ENCODE data around the gene PTGFRN.

PTGFRN gene

DNA sequence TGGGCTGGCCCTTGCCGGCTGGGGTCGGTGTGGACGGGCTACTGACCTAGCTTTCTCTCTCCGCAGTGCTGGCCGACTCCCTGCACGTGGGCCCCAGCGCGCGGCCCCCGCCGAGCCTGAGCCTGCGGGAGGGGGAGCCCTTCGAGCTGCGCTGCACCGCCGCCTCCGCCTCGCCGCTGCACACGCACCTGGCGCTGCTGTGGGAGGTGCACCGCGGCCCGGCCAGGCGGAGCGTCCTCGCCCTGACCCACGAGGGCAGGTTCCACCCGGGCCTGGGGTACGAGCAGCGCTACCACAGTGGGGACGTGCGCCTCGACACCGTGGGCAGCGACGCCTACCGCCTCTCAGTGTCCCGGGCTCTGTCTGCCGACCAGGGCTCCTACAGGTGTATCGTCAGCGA, 34.9 kb downstream of the PTGFRN start:
- DNase-seq (ENCODE audit: low read depth) = no peak

DNA sequence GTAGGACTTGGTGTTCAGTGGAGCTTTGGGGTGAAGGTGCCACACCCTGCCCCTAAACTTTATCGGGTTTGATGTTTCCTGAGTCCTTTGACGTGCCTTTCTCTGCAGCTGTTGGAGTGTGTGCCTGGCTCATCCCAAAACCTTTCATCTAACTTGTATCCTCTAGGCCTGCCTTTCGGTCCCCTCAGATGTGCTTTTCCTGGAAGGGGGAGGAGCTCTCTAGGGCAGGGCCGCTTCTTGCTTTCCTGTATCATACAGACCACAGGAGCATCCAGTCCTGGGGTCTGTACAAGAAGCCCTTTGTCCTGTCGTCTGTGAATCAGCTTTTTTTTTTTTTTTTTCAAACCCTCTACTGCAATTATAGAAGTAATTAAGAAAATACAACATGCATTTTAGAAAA, 35.7 kb downstream of the PTGFRN start:
- no peak for DNase-seq (ENCODE audit: low read depth)

DNA sequence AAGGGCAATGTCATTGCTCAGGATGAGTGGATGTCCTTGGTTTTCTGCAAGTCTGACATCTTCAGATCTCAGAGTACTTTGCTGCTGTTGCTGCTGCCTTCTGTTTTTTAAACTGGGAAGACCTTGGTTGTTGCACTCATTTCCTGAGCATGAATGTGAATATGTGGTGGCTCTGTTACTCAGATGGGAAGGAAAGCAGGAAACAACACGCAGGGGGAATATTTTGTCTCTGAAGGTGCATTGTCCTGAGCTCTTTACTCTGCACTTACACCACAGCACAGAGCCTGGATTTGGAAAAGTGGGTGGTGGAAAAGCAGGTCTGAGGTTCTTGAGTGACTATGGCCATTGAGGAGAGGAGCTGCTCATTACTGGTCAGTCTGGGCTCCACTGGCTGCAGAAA, 36.3 kb downstream of the PTGFRN start:
- no peak for DNase-seq (ENCODE audit: low read depth)

DNA sequence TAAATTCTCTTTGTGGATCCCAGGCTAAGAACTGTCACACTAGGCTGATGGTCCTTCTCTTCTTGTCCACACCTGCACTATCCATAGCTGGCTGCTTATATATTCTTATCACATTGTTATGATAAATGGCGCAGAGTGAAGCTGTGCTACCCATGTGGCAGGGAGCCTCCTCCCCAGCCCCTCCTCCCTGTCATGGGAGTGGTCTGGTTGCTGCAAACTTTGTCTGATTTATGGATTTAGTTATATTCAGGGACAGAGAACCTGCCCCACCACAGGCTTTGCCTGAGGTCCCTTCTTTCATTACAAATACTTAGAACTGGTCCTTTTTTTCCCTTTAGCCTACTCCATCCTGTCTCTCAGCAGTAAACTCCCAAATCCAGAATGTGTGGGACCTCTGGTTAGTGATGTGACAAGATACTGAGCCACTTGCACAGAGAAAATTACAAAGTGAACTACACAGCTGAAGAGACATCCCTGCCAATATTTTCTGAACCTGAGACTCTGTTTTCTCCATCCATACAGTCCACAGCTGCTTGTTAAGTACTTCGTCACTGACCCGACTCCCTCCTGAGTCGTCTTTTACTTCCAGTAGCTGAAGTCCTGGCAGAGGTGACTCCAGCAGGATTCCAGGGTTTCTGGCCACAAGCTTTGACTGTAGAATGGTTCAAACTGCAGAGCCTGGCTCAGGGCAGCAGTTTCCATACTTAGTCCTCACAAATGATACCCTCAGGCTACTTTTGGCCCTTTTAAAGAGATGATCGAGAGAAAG, 37.6 kb downstream of the PTGFRN start:
- no peak for DNase-seq (ENCODE audit: low read depth)

DNA sequence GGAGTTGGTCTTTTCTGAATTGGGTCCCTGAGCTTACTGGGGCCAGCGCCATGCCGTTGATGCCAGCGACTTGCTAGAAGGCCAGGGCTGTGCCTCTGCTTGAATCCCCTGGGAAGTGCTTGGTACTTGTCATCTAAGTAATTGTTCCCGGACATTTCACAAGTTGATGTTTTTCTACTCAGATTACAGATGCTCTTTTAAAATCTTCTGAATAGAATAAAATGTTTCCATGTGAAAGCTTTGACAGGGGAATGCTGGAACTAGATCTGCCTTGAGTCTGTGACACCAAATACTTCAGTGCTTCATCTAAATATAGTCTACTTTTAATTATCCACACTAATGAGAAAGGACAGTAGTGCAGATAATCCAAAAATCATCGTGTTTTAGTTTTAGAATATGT, 38.3 kb downstream of the PTGFRN start:
- DNase-seq (ENCODE audit: low read depth) = no peak

DNA sequence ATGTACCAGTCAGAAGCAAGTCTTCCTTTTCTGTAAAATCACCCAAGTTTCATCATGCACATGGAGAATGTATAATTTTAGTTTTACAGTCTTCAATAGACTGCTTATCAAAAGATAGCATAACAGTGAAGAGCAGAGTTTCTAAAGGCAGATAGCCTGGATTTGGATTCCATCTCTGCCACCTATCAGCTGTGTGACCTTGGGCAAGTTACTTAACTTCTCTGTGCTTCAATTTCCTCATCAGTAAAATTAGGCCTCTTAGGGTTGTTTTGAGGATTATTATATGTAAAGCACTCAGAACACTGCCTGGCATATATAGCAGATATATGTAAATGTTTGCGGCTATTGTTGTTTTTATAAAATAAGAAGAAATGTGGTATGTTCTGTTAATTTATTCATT, 38.9 kb downstream of the PTGFRN start:
- DNase-seq (ENCODE audit: low read depth) = no peak

DNA sequence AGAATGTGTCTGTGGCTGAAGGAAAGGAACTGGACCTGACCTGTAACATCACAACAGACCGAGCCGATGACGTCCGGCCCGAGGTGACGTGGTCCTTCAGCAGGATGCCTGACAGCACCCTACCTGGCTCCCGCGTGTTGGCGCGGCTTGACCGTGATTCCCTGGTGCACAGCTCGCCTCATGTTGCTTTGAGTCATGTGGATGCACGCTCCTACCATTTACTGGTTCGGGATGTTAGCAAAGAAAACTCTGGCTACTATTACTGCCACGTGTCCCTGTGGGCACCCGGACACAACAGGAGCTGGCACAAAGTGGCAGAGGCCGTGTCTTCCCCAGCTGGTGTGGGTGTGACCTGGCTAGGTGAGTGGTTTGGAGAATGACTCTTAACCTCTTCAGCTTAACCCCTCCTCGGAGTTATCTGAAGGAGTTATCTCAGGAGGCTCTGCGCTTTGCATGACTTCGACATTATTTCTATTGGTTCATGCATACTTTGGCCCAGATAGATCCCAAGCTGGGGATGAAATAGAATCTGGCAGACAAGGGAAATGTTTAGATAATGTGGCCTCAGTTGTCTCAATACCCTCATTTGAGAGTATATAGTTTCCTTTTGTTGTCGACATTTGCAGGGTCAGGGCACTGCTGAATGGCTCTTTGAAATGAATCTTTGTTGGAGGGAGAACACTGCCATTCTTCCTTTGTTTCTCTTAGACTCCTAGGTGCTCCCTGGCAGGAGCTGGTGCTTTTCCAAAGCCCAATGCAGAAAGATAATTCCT, 39.7 kb downstream of the PTGFRN start:
- no peak for DNase-seq (ENCODE audit: low read depth)

DNA sequence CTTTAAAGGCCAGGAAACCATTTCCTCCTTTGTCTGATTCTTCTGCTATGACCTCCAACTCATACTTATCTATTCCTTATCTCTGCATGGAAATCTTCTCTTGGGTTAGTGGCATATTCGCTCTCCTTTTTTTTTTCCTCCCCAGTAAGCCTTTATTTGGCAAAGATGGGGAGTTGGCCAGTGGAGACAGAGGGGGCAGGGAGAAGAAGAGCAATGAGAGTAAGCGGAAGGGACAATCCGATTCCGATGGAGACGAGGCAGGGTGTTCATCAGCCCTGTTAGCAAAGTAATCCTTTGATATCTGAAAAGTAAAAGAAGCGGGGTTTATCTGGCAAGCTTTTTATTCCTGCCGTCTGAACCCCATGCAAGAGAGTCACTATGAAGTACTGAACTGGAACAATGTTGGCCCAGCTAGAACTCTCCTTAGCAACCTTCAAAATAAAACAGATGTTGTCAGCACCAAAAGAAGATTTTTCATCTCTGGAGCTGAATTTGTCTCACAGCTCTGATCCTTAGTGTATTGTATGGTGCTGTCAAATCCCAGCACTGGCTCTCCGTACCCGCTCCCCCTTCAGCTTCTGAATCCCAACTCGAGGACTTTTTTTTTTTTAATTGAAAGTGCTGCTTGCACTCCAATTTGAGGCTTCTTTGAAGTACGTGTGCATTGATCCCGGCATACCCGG, 40.9 kb downstream of the PTGFRN start:
- DNase-seq (ENCODE audit: low read depth) = no peak

DNA sequence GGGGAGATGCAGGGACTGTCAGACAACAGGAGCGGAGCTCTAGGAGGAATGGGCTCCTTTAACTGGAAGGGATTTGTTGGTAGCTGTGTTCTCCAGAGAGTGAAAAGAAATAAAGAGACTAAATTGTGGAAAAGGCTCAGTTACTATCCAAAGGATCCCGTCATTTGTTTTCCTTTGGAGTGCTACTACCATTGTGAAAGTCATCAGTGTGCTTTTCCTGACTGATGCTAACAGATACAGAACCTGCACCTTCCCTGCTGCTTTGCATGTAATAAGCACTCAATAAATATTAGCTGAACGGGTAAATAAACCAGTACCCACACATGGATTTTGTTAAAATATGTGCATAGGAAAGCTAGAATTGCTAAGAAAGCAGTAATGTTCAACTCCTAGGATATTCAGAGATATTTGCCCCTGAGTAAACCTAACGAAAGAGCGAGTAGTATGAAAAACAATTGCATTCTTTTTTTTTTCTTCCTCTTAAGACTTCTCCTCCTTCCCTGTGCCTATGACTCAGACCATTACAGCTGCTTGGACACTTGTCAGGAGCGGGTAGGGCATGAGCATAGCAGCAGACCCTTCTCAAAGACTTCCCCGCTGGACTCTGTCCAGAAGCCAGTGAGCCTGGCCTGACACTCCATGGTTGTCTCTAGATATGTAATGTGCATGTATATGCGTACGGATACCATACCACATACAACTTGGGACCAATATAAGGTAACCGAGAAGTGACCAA, 41.7 kb downstream of the PTGFRN start:
- DNase-seq (ENCODE audit: low read depth) = no peak

DNA sequence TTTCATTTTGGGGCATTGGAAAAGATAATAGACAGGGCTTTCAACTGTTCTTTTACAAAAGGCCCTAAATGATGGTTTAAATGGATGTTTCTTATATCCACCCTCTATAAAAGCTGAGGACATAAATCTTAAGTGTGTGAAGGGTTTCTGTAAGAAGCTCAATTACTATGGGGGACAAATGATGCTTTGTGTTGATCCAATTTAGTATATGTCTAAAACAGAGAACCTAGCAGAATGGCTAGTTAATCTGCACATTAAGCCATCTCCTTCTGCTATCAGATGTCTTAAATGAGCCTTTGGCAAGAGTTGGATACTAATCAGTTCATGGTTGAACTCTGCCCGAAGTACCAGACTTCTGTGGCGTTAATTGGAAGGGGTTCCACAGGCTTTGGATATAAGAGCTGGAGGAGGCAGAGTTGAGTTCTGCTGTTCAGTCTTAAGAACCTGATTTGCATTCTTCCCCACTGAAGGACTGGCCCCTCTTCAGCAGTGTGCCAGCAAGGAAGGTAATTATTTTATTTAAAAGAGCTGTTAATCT, 43.1 kb downstream of the PTGFRN start:
- no peak for DNase-seq (ENCODE audit: low read depth)

DNA sequence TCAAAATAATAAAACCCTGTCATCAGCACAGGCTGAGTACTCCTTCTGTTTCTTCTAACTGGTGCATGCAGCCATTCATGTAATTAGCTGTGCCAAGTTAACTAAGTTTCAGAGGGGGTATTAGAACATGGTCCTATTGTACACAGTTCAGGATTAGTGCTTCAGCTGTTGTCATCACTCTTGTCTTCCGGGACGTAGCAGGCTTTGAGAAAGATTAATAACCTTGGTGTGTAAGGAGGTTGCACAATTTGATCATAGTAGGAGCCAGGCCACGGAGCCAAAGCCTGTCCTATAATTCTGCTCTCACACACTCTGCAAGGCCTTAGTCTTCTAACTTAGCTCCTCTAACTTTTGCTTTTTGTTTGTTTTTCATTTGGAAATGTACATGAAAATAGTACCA, 44.7 kb downstream of the PTGFRN start:
- no peak for DNase-seq (ENCODE audit: low read depth)

DNA sequence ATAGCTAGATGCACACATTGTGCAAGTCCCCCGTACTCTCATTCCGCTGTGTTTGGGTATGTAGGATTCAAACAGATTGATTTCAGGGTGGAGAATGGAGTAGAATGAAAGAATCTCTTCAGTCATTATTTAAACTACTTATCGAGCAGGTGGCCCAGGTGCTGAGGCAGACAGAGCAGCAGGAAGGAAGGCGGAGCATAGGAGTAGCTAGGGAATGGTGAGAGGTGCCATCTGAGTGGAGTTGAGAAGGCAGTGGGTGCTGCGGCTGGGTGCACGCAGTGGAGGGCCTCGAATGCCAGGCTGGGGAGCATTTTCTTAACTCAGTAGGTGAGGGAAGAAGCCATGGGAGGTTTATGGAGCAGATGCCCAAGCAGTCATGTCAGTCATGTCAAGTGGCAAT, 46.7 kb downstream of the PTGFRN start:
- no peak for DNase-seq (ENCODE audit: low read depth)

DNA sequence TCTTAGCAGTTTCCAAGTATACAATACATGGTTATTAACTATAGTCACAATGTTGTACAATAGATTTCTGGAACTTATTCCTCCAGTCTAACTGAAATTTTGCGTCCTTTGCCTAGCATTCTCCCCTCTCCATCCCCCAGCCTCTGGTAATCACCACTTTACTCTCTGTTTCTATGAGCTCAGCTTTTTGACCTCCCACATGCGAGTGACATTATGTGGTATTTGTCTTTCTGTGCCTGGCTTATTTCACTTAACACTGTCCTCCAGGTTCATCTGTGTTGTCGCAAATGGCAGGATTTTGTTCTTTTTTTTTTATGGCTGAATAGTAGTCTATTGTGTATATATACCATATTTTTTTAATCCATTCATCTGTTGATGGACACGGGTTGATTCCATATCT, 47.9 kb downstream of the PTGFRN start:
- DNase-seq (ENCODE audit: low read depth) = no peak

DNA sequence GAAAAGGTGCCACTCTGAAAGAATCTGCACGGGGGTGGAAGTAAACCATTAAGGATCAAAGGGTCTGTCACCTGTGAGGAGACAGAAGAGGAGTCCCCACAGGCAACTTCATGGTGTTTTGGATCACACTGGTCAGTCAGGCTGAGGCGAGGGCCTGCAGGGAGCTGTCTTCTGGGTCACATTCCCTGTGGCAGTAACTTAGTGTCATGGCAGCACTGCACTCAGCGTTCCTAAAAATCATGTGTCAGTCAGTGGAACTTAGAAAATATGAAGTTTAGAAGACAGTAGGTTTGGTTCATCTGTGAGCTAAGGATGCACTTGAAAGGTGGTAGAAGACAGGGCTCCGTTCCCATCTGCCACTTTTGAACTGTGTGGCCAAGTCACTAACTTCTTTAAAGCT, 48.4 kb downstream of the PTGFRN start:
- no peak for DNase-seq (ENCODE audit: low read depth)

DNA sequence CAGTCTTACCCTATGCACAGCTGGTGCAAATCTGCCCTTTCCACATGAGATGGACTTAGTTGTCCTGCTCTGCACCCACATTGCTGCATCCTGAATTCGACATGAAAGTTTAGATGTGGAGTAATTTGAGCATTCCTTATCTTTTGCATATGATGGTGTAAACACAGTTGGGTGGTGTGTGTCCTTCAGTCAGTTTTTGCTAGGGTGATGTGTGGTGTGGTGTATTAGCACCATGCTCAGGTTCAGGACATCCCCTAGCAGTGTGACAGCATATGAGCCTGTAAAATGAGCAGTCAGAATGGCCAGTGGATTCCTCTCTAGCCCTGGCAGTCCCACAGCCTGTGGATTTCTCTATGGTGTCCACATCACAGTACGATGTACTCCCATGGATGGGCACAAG, 49.3 kb downstream of the PTGFRN start:
- no peak for DNase-seq (ENCODE audit: low read depth)

DNA sequence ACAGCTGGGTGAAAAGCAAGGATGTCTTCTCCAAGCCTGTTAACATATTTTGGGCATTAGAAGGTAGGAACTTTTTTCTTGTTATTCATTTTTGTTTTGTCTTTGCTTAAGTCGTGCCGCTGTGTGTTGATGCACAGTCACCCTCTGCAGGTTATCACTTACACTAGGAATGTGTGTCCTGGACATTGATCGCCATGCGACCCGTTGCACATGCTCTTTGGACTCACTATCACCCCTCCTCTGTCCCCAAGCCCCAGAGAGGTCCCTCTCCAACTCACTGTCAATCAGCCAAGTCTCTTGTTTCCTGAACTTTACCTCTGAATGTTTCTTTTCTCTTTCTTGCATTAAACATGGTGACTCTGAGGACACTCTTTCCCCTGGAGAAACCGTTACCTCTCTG, 51.9 kb downstream of the PTGFRN start:
- no peak for DNase-seq (ENCODE audit: low read depth)

DNA sequence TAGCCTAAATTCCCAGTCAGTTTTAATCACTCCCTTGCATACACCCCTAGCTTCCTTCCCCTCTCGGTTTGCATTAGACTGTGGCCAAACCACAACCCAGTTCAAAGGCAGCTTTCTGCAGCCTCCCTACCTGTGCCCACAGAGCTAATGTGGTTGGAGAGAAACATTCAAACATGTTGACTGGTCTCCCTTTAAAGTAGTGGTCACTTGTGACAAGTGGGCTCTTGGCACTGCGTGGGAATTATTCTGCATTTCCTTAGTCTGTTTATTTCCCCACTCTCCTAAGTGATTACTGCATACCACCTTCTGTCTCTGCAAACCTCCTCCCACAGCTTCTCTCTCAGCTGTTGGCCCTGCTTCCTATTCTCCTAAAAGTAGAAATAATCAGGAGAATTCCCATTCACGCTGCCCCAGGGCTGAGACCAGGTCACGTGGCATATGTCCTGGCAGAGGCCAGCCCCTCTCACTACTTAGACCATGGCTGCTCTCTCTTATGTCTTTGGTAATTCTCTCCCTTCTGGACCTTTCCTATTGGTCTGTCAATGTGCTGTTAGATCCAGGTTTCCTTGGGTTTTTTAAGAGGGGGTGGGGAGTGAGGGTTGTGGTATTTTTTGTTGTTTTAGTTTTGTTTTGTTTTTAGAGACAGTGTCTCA, 53.4 kb downstream of the PTGFRN start:
- DNase-seq (ENCODE audit: low read depth) = no peak

DNA sequence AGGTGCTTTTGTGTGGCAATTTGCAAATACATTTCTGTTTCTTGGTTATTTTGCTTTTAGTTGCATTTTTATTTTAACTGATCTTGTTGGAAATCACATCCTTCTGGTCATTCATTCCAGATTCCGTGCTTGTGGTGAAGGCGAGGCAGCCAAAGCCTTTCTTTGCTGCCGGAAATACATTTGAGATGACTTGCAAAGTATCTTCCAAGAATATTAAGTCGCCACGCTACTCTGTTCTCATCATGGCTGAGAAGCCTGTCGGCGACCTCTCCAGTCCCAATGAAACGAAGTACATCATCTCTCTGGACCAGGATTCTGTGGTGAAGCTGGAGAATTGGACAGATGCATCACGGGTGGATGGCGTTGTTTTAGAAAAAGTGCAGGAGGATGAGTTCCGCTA, 57.1 kb downstream of the PTGFRN start:
- DNase-seq (ENCODE audit: low read depth) = no peak

DNA sequence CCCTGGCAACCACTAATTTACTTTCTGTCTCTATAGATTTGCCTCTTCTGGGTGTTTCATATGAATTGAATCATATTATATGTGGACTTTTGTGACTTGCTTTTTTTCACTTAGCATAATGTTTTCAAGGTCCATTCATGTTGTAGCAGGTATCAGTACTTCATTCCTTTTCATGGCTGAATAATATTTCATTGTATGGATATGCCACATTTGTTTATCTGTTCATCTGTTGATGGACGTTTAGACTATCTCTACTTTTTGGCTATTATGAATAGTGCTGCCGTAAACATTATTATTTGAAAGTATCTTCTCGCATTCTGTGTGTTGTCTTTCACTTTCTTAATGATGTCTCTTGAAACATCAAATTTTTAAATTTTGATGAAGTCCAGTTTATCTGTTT, 59.0 kb downstream of the PTGFRN start:
- DNase-seq (ENCODE audit: low read depth) = no peak

DNA sequence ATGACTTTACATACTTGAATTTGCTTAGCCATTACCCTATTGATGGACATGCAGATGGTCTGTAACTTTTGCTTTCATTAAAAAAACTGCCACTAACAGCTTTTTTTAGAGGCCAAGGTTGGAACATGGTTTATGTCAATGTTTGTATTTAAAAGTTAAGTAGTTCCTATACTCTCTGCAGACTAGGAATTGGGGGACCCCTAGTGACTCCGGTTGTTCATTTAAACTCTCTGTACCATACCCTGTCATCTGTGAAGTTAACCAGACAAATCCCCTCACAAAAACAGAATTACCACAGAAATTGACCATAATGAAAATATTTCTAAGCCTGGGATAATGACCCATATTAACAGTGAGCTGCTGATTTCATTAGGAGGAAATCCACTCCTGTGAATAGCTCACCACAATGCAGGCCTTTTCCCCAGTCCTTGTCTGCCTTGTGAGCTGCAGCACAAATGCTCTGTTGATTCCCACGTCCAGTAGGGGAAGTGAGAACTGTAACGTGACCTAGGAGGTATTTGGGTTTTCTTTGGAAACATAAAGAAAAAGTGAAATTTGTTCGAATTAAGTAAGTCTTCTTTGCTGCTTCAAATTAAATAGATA, 61.6 kb downstream of the PTGFRN start:
- no peak for DNase-seq (ENCODE audit: low read depth)

DNA sequence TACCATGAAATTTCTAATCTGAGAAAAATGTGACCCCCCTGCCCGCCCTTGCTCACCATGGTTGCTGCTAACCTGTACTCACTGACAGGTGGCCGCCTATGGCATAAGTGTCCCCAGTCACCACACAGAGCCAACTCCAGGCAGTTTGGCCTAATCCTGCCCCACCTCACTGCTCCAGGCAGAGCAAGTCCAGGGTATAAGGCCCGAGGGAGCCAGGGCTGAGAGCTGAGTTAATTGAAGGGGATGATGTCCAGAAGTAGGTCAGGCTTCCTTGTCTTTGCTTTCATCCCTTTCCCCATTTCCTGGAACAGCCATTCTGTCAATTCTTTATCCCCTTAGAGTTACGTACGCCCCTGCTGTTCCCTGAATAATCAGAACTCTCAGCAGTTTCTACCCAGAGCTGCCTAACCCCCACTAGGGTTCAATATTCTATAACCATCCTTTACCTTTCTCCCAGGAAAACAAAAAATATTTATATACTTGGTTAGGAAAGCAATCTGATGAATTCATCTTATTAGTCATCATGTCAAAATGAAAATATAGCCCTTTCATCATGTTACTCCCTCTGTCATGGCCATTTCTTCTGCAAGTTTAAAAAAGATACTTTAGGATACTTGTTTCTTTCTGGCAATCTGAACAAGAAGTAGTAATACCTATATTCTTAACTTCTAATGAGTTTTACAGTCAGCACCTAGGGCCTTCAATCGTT, 62.4 kb downstream of the PTGFRN start:
- DNase-seq (ENCODE audit: low read depth) = no peak

All from stimulated activated CD8-positive, alpha-beta memory T cell treated with anti-CD3 and anti-CD28 coated beads, Interleukin-12 subunit alpha, Interleukin-12 subunit beta, amount 100 ng/mL, for 4 hours (primary cell).